Activated CD4-positive, alpha-beta memory T cell treated with anti-CD3 and anti-CD28 coated beads for 36 hours (primary cell): Measurements from ENCODE around the gene TXNDC16. TPM values are rescaled to one million over a fixed set of nuclear protein-coding genes. Genes with fewer than 3 reads are reported as not detected.

Experiments
- CTCF ChIA-PET: fragments of 350-600 bp; sonication (Branson Sonifier 250); formaldehyde crosslinking; loops from one replicate; lab custom pipeline; 2021; ENCODE audit warnings: antibody characterized with exemption, inconsistent platforms; lab: Charles Lee
- POLR2A ChIA-PET: fragments of 350-600 bp; sonication (Branson Sonifier 250); formaldehyde crosslinking; loops from one replicate; lab custom pipeline; 2021; ENCODE audit warnings: antibody characterized with exemption; lab: Charles Lee
- DNase-seq: peaks from one replicate; pipeline ENCODE4 v3.0.0-alpha.2; 2020
- H3K27ac Mint-ChIP-seq: one replicate; pipeline ENCODE4 v1.8.0; 2021; ENCODE audit warnings: mixed read lengths
- H3K27me3 Mint-ChIP-seq: one replicate; pipeline ENCODE4 v1.8.0; 2021; ENCODE audit warnings: mixed read lengths
- H3K36me3 Mint-ChIP-seq: one replicate; pipeline ENCODE4 v1.8.0; 2021; ENCODE audit warnings: mixed read lengths
- H3K4me1 Mint-ChIP-seq: one replicate; pipeline ENCODE4 v1.8.0; 2021; ENCODE audit warnings: low read depth, mixed read lengths
- H3K4me3 Mint-ChIP-seq: one replicate; pipeline ENCODE4 v1.8.0; 2021; ENCODE audit warnings: mild to moderate bottlenecking, mixed read lengths
- H3K9me3 Mint-ChIP-seq: one replicate; pipeline ENCODE4 v1.8.0; 2021; ENCODE audit warnings: mixed read lengths
- intact Hi-C: fragments of 100-400 bp; cut with micrococcal nuclease; formaldehyde crosslinking; loops from one replicate; pipeline ENCODE4 v1.15.1; 2023
- total RNA-seq, 2 experiments: library from RNA; stranded (reverse); gene quantifications; one replicate each; pipeline ENCODE4 v1.2.3, GENCODE V29; 2021

TXNDC16 gene
- total RNA-seq, 2 experiments from 2014 or later: 4.3 to 4.8 TPM

DNA sequence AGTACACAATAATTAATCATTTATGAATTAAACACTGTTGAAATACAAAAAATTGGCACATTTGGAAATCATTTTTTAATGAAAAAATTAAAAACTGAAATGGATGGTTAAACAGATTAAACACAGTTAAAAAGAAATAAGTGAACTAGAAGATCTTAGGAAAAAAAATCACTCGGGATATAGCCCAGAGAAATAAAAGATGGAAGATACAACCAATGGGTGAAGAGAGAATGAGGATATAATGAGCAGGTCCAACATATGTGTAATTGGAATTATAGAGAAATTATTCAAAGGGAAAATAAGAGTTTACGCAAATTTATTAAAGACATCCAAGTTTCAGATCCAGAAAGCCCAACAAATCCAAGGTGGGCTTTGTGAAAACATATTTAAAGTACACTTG is 6.4 kb upstream of the TXNDC16 start:
- ChIA-PET POLR2A (no interaction called here), CTCF (no interaction called here)
- intact Hi-C loops: loop anchor here (10.0 kb wide), 1 partner anchor 694 kb away; the partner anchor contains the start of gene GNG2
- peaks cover 4% of the 10 kb centered on the region for H3K4me1 Mint-ChIP-seq
- H3K27me3 Mint-ChIP-seq: no peaks in the 10 kb centered on the region
- no peaks in the 10 kb centered on the region for H3K9me3 Mint-ChIP-seq
- peaks cover 1% of the 10 kb centered on the region for H3K36me3 Mint-ChIP-seq
- no peak overlapping the region for H3K4me3 Mint-ChIP-seq
- no peak for DNase-seq
- H3K27ac Mint-ChIP-seq: no peak overlapping the region

DNA sequence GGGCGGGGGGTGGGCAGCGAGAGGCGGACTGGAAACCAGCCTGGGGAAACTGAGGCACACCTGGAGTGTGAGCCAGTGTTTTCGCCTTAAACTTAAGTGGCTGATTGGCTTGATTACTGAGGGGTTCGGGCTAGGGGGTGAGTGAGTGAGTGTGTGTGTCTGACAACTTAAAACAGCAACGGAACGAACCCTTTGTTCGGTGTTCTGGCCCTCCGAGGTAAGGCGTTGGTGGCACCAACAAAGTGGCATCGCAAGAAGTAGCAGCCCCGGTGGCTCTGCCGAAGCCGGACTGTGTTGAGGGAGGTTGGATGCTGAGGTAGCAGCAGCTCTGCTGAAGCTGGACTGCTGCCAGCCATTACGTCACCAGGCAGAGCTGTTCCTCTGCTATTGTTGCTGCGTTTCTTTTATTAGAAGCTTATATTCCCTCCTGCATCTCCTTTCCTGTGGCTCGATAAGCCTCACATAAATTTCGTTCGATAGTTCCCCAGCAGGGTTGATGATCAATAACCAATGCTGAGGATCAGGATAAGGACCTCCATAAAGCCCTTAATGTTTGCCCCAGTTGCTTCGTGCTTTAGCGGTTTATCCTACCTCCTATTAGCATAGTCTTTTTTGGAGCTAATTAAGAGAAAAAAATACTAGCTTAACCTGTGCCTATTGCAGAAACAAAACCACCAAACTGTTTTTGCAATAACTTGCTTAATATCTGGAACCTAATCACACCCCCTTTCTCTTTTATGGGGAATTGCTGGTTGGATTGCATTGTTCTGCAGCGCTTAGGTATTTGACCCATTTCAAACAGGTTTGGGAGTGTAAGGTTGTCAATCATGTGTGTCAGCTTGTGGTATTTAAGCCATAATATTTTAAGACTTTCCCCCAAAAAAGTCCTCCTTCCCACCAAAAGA is 1.6 kb upstream of the TXNDC16 start:
- H3K27me3 Mint-ChIP-seq: no peaks in the 10 kb centered on the region
- peak; percentile 86 for DNase-seq
- peaks cover 20% of the 10 kb centered on the region for H3K4me1 Mint-ChIP-seq
- ChIA-PET POLR2A (interaction anchor here (1.0 kb wide), 1 partner anchor 140 kb away, joined by 3 read pairs; no protein-coding TSS in a partner anchor), CTCF (interaction anchor here (0.6 to 1.1 kb wide), 3 partner anchors 125 to 254 kb away, joined by 3 read pairs; partner anchors contain the start of gene ERO1A)
- intact Hi-C loops: loop anchor here (2.0 to 10.0 kb wide), 8 partner anchors 88 to 1887 kb away; partner anchors contain the start of genes CNIH1, DDHD1, FRMD6 and GNG2
- H3K4me3 Mint-ChIP-seq: peak overlapping the region; percentile 92
- peaks cover 1% of the 10 kb centered on the region for H3K36me3 Mint-ChIP-seq
- H3K9me3 Mint-ChIP-seq: no peaks in the 10 kb centered on the region
- peak overlapping the region; percentile 47 for H3K27ac Mint-ChIP-seq

DNA sequence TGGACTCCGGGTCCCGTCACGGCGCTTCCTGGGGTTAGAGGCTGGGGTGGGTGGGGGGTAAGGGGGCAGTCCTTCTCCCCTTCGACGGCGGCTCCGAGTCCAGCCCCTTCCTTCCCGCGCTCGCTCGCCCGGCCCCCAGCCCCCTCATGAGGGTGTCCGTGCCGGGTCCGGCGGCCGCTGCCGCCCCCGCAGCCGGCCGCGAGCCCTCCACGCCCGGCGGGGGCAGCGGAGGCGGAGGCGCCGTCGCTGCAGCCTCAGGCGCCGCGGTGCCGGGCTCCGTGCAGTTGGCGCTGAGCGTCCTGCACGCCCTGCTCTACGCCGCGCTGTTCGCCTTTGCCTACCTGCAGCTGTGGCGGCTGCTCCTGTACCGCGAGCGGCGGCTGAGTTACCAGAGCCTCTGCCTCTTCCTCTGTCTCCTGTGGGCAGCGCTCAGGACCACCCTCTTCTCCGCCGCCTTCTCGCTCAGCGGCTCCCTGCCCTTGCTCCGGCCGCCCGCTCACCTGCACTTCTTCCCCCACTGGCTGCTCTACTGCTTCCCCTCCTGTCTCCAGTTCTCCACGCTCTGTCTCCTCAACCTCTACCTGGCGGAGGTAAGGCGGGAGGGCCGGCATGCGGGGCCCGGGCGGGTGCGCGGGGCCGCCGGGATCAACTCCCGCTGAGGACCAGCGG is 831 bp upstream of the TXNDC16 start:
- peak; percentile 53 for DNase-seq
- H3K27me3 Mint-ChIP-seq: no peaks in the 10 kb centered on the region
- intact Hi-C loops: loop anchor here (2.0 to 10.0 kb wide), 8 partner anchors 89 to 1888 kb away; partner anchors contain the start of genes CNIH1, DDHD1, FRMD6 and GNG2
- peaks cover 20% of the 10 kb centered on the region for H3K4me1 Mint-ChIP-seq
- H3K9me3 Mint-ChIP-seq: no peaks in the 10 kb centered on the region
- peak overlapping the region; percentile 92 for H3K4me3 Mint-ChIP-seq
- no peak overlapping the region for H3K27ac Mint-ChIP-seq
- no peaks in the 10 kb centered on the region for H3K36me3 Mint-ChIP-seq
- ChIA-PET POLR2A (interaction anchor here (1.0 to 1.4 kb wide), 3 partner anchors 141 to 238 kb away, joined by 3 to 9 read pairs (median 3); partner anchors contain the start of gene PTGER2), CTCF (interaction anchor here (0.6 to 1.3 kb wide), 3 partner anchors 10 to 253 kb away, joined by 3 to 4 read pairs (median 3); partner anchors contain the start of gene STYX)

DNA sequence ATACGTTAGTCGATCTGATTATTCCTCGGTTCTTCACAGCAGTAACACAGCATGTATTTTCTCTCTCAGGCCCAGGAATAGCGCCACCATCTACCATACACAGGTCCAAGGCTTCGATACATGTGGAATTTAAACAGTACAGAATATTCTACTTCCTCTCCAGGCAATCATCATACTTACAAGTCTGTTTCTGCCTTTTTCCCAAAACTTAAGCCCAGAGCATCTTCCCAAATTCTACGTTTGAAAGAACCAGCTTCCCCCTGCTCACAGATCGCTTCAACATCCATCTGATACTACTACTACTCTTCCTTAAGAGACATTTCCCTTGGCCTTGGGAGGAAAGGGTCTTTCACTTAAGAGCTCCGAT is 626 bp downstream of the TXNDC16 start:
- ChIA-PET CTCF (interaction anchor here (0.7 to 1.3 kb wide), 5 partner anchors 9 to 226 kb away, joined by 3 to 4 read pairs (median 3); partner anchors contain the start of gene STYX), POLR2A (interaction anchor here (0.6 to 1.4 kb wide), 4 partner anchors 19 to 237 kb away, joined by 4 to 9 read pairs (median 5); partner anchors contain the start of genes ERO1A and PTGER2)
- H3K27me3 Mint-ChIP-seq: no peaks in the 10 kb centered on the region
- H3K4me1 Mint-ChIP-seq: peaks cover 20% of the 10 kb centered on the region
- no peaks in the 10 kb centered on the region for H3K36me3 Mint-ChIP-seq
- intact Hi-C loops: loop anchor here (1.0 to 10.0 kb wide), 12 partner anchors 20 to 1889 kb away; partner anchors contain the start of genes CNIH1, DDHD1, FRMD6 and GNG2
- H3K27ac Mint-ChIP-seq: peak overlapping the region; percentile 55
- no peak for DNase-seq
- H3K9me3 Mint-ChIP-seq: no peaks in the 10 kb centered on the region
- peak overlapping the region; percentile 81 for H3K4me3 Mint-ChIP-seq

DNA sequence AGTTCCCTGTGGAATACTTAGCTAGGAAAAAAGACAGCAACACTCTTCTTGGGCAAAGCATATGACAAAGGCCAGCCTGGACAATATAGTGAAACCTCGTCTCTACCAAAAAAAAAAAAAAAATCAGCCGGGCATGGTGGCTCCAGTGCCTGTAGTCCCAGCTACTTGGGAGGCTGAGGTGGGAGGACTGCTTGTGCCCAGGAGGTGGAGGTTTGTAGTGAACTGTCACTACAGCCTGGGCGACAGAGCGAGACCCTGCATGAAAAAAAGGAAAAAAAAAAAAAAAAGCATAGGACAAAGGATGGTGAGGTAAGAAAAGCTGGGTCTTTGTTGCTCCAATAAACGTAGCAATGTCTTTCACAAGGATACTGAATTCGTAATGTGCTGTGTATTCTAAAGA is 1.1 kb downstream of the TXNDC16 start:
- Mint-ChIP-seq H3K27me3 (no peaks in the 10 kb centered on the region), H3K9me3 (no peaks in the 10 kb centered on the region), H3K4me1 (peaks cover 20% of the 10 kb centered on the region), H3K36me3 (no peaks in the 10 kb centered on the region), H3K4me3 (peak overlapping the region; percentile 81), H3K27ac (no peak overlapping the region)
- ChIA-PET POLR2A (interaction anchor here (0.6 to 1.4 kb wide), 2 partner anchors 144 to 146 kb away, joined by 5 read pairs; partner anchors contain the start of gene ERO1A), CTCF (interaction anchor here (0.6 to 1.2 kb wide), 4 partner anchors 8 to 118 kb away, joined by 3 to 5 read pairs (median 4); no protein-coding TSS in a partner anchor)
- DNase-seq: no peak
- intact Hi-C loops: loop anchor here (5.0 to 10.0 kb wide), 6 partner anchors 91 to 899 kb away; partner anchors contain the start of genes FRMD6 and GNG2

DNA sequence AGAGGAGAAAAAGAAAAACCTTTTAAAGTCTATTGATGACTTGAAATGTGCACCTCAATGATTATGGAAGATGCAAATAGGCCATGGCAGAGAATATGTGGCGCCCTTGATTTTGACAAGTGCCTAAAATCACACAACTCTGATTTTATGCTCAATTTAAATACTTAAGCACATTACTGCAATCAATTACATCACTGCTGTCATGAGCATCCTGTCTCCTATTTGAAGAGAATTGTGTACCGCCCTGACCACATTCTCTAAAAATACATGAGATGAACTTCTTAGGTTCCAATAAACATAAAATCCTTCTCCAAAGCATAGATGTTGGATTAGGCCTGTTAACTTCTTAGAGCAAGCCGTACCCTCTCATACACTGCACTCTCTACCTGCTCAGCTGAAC is 1.6 kb downstream of the TXNDC16 start:
- intact Hi-C loops: loop anchor here (5.0 to 10.0 kb wide), 6 partner anchors 92 to 898 kb away; partner anchors contain the start of genes FRMD6 and GNG2
- no peak for DNase-seq
- Mint-ChIP-seq H3K27ac (no peak overlapping the region), H3K36me3 (no peaks in the 10 kb centered on the region), H3K27me3 (no peaks in the 10 kb centered on the region), H3K4me3 (no peak overlapping the region), H3K9me3 (no peaks in the 10 kb centered on the region), H3K4me1 (peaks cover 20% of the 10 kb centered on the region)
- ChIA-PET CTCF (interaction anchor here (0.6 to 1.2 kb wide), 4 partner anchors 8 to 118 kb away, joined by 3 to 5 read pairs (median 4); no protein-coding TSS in a partner anchor), POLR2A (no interaction called here)

DNA sequence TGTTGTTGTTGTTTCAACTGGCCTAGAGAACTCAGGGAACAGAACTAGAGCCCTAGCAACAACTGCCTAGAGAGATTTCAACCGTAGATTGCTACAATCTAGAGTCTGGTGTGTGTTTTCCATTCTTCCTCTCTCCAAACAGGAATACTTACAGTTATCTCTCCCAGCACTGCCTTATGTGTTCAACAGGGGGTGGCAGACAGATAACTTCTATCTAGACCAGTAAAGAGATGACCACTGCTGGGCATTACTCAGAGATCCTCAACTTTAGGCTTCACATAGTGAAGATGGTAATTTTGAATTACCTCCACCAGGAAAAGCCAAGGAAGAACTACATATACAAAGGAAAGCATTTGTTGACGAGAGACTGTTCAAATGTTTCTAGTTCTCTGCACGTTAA is 4.8 kb downstream of the TXNDC16 start:
- Mint-ChIP-seq H3K9me3 (no peaks in the 10 kb centered on the region), H3K27me3 (no peaks in the 10 kb centered on the region), H3K27ac (no peak overlapping the region), H3K4me3 (no peak overlapping the region), H3K36me3 (no peaks in the 10 kb centered on the region), H3K4me1 (peaks cover 16% of the 10 kb centered on the region)
- intact Hi-C loops: no loop called here
- CTCF ChIA-PET: no interaction called here
- no peak for DNase-seq
- POLR2A ChIA-PET: no interaction called here

DNA sequence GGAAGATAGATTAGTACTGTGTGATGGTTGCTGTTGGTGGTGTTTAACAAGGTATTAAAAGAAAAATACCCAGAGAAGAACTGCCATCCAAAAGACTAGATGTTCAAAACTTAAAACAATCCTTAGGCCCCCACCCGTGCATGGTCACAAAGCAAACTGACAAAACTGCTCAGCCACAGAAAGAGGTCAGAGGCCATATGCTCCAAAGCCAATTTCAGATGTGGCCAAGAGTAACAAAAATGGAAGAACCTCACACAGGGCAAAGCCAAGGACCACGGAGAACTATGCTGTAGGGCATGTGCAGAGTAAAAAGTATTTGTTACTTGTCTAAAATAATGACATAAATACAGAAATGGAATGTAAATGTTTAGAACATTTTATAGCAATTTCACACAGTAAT is 5.3 kb downstream of the TXNDC16 start:
- no peak overlapping the region for H3K4me3 Mint-ChIP-seq

DNA sequence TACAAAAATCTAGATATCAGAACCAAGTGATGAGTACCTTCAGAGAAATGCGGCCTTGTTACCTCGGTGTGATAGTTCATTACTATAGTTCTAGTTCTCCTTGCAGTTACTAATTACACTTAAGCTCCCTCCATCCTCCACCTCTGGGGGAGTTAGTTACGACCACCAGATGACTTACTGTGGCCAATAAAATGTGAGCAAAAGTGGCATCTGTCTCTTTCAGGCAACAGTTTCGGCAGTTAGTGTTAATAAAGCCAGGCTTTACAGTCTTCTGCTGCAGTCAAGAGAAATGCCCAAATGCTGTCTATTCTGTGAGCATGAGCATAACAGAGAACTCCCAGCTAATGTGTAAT is 6.0 kb downstream of the TXNDC16 start:
- Mint-ChIP-seq H3K4me3 (no peak overlapping the region), H3K9me3 (no peaks in the 10 kb centered on the region), H3K27ac (no peak overlapping the region), H3K4me1 (peaks cover 10% of the 10 kb centered on the region), H3K27me3 (no peaks in the 10 kb centered on the region), H3K36me3 (peaks cover 1% of the 10 kb centered on the region)
- intact Hi-C loops: no loop called here
- DNase-seq: no peak
- CTCF ChIA-PET: no interaction called here
- POLR2A ChIA-PET: no interaction called here

More for the DNA sequence above, 5.3 kb downstream of the TXNDC16 start:
- Mint-ChIP-seq H3K9me3 (no peaks in the 10 kb centered on the region), H3K4me1 (peaks cover 16% of the 10 kb centered on the region), H3K27me3 (no peaks in the 10 kb centered on the region), H3K27ac (no peak overlapping the region), H3K36me3 (peaks cover under 1% of the 10 kb centered on the region)
- no peak for DNase-seq
- intact Hi-C loops: no loop called here
- POLR2A ChIA-PET: no interaction called here
- CTCF ChIA-PET: no interaction called here

DNA sequence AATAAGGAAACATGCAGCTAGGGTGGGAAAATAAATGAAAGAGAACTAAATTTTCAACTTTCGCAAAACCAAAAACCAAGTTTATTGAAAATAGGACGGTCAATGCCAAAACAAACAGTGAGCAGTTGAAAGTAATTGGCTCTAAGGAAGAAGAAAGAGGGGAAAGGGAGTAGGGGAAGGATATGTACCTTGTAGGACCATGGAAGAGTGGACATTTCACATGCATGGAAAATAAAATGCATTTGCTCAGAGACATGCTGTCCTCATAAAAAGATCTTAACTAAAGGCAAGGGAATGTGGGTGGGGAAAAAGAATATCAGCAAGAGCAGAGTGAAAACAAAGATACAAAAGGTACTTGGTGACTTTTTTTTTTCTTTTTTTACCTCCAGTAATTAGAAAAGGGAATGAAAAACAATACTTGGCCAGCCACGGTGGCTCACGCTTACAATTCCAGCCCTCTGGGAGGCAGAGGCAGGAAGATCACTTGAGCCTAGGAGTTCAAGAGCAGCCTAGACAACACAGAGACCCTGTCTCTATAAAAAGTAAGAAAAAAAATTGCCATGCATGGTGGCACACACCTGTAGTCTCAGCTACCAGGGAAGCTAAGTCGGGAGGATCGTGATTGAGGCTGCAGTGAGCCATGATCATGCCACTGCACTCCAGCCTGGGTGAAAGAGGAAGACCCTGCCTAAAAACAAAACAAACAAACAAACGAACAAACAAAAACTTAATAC is 6.6 kb downstream of the TXNDC16 start:
- CTCF ChIA-PET: no interaction called here
- peaks cover 1% of the 10 kb centered on the region for H3K36me3 Mint-ChIP-seq
- POLR2A ChIA-PET: no interaction called here
- intact Hi-C loops: no loop called here
- DNase-seq: no peak
- H3K27me3 Mint-ChIP-seq: no peaks in the 10 kb centered on the region
- H3K9me3 Mint-ChIP-seq: no peaks in the 10 kb centered on the region
- no peak overlapping the region for H3K27ac Mint-ChIP-seq
- H3K4me1 Mint-ChIP-seq: peaks cover 5% of the 10 kb centered on the region
- H3K4me3 Mint-ChIP-seq: no peak overlapping the region

DNA sequence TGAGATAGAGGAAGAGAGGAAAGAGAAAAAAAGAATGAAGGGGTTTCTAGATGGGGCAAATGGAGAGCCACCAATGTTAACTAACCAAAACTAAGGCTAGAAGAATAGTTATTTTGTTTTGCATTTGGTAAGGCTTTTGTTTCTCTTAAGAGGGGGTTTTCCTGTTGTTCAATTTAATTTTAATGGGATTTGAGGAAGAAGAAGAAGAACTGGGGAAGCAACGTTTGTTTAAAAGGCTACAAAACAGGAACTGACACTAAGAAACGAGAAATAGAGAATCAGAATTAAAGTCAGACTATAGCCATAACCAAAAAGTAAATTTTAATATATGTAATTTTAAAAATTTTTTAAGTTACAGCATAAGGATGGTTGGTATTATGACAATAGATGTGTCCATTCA is 13.7 kb downstream of the TXNDC16 start:
- no peak for DNase-seq
- Mint-ChIP-seq H3K9me3 (no peaks in the 10 kb centered on the region), H3K4me1 (no peaks in the 10 kb centered on the region), H3K27ac (no peak overlapping the region), H3K4me3 (no peak overlapping the region), H3K36me3 (peaks cover 9% of the 10 kb centered on the region), H3K27me3 (no peaks in the 10 kb centered on the region)
- ChIA-PET POLR2A (no interaction called here), CTCF (no interaction called here)
- intact Hi-C loops: loop anchor here (10.0 kb wide), 1 partner anchor 794 kb away; no protein-coding TSS in a partner anchor
